ENCODE measurements around the gene PDCD1. TPM values are rescaled to one million over a fixed set of nuclear protein-coding genes. Genes with fewer than 3 reads are reported as not detected.
A peak's percentile ranks its signal among the peaks of the same experiment; 100 is the strongest.

PDCD1 gene
- polyA plus RNA-seq, 1 donor (not counting 4 experiments of a cell fraction or from before 2014, with no cell fraction given), result not detected

DNA sequence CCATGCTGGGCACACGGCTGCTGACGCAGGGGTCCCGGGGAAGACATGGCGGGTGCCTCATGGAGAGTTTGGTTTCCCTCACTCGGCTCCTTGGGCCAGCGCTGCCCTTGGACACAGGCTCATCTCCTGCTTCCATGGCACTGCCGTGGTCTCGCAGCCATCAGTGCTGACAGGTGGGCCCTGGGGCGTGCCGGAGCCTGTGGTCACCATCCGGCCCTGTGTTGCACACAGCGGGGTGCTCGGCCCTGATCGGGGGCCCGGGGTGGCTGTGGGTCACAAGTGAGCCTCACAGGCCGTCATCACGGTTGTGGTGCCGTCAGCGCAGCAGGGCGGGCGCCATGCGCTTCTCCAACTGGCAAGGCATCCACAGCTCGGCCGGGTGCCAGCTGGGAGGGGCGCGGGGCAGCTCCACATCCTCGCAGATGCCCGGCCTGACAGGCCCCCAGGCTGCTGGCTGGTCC is 11.4 kb upstream of the PDCD1 start:
- Histone ChIP-seq H2AFZ (ENCODE audit: control insufficient read depth, low read length) (no peak overlapping the region), H3K27ac (ENCODE audit: control insufficient read depth, insufficient read depth, low read length) (no peak overlapping the region), H3K79me2 (ENCODE audit: control insufficient read depth, insufficient read depth, low read length) (no peaks in the 10 kb centered on the region), H3K9me1 (ENCODE audit: control insufficient read depth, extremely low read depth, insufficient read depth, low read length) (no peaks in the 10 kb centered on the region), H3K27me3 (ENCODE audit: control insufficient read depth, extremely low read depth, insufficient read depth, low read length) (peaks cover 55% of the 10 kb centered on the region), H3K36me3 (ENCODE audit: control insufficient read depth in 2 of 2, extremely low read depth in 1 of 2, insufficient read depth in 2 of 2, low read length in 2 of 2) (no peaks in the 10 kb centered on the region), H4K20me1 (ENCODE audit: control insufficient read depth, extremely low read depth, insufficient read depth, low read length) (peaks cover 4% of the 10 kb centered on the region), H3K9ac (ENCODE audit: control insufficient read depth, extremely low read depth, insufficient read depth, low read length) (no peak overlapping the region), H3K4me1 (ENCODE audit: control insufficient read depth, extremely low read depth, insufficient read depth, low read length) (no peaks in the 10 kb centered on the region), H3K4me2 (ENCODE audit: control insufficient read depth, extremely low read depth, insufficient read depth, low read depth, low read length) (no peak overlapping the region), H3K9me3 (ENCODE audit: control insufficient read depth, low read depth, low read length) (no peaks in the 10 kb centered on the region), H3K4me3 (ENCODE audit: control insufficient read depth in 2 of 3, extremely low read depth in 1 of 3, insufficient read depth in 2 of 3, low read depth in 1 of 3, low read length in 3 of 3) (no peak overlapping the region)
- DNase-seq (ENCODE audit: low read depth, low spot score) (no peak), FAIRE-seq (no peak)
- TF ChIP-seq, protein P1, sequence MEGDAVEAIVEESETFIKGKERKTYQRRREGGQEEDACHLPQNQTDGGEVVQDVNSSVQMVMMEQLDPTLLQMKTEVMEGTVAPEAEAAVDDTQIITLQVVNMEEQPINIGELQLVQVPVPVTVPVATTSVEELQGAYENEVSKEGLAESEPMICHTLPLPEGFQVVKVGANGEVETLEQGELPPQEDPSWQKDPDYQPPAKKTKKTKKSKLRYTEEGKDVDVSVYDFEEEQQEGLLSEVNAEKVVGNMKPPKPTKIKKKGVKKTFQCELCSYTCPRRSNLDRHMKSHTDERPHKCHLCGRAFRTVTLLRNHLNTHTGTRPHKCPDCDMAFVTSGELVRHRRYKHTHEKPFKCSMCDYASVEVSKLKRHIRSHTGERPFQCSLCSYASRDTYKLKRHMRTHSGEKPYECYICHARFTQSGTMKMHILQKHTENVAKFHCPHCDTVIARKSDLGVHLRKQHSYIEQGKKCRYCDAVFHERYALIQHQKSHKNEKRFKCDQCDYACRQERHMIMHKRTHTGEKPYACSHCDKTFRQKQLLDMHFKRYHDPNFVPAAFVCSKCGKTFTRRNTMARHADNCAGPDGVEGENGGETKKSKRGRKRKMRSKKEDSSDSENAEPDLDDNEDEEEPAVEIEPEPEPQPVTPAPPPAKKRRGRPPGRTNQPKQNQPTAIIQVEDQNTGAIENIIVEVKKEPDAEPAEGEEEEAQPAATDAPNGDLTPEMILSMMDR (optimal IDR thresholded peaks at IDR 0.05 in 1 of 3, IDR thresholded peaks at IDR 0.05 in 1 of 3, conservative IDR thresholded peaks at IDR 0.05 in 1 of 3; ENCODE audit: extremely low read depth in 1 of 3, insufficient read depth in 2 of 3, low read length in 3 of 3), result no peak
- no peak for TF ChIP-seq EZH2 (IDR thresholded peaks at IDR 0.05; ENCODE audit: low read length)
- dilution Hi-C loops (cut with MboI; ENCODE audit: extremely low pct_ligation_motif_present, low sequenced_read_pairs), result no loop called here

- no peak within 1 kb of the TSS for H2AFZ ChIP-seq (ENCODE audit: control insufficient read depth, low read length)
- FAIRE-seq (no peak), DNase-seq (ENCODE audit: low read depth, low spot score) (no peak)
- no peak within 1 kb of the TSS for H3K4me3 ChIP-seq (ENCODE audit: control insufficient read depth in 2 of 3, extremely low read depth in 1 of 3, insufficient read depth in 2 of 3, low read depth in 1 of 3, low read length in 3 of 3)
- no peaks in the 10 kb centered on the region for H3K79me2 ChIP-seq (ENCODE audit: control insufficient read depth, insufficient read depth, low read length)
- H3K9me1 ChIP-seq (ENCODE audit: control insufficient read depth, extremely low read depth, insufficient read depth, low read length), result no peaks in the 10 kb centered on the region
- H3K4me1 ChIP-seq (ENCODE audit: control insufficient read depth, extremely low read depth, insufficient read depth, low read length), result no peaks in the 10 kb centered on the region
- no peaks in the 10 kb centered on the region for H3K9me3 ChIP-seq (ENCODE audit: control insufficient read depth, low read depth, low read length)
- H3K27me3 ChIP-seq (ENCODE audit: control insufficient read depth, extremely low read depth, insufficient read depth, low read length), result peaks cover 59% of the 10 kb centered on the region
- no peaks in the 10 kb centered on the region for H3K36me3 ChIP-seq (ENCODE audit: control insufficient read depth in 2 of 2, extremely low read depth in 1 of 2, insufficient read depth in 2 of 2, low read length in 2 of 2)
- dilution Hi-C loops (cut with MboI; ENCODE audit: extremely low pct_ligation_motif_present, low sequenced_read_pairs), result no loop called here
- H4K20me1 ChIP-seq (ENCODE audit: control insufficient read depth, extremely low read depth, insufficient read depth, low read length), result peaks cover 4% of the 10 kb centered on the region
- no peak for TF ChIP-seq EZH2 (IDR thresholded peaks at IDR 0.05; ENCODE audit: low read length)
- TF ChIP-seq, protein P1 (optimal IDR thresholded peaks at IDR 0.05 in 1 of 3, IDR thresholded peaks at IDR 0.05 in 1 of 3, conservative IDR thresholded peaks at IDR 0.05 in 1 of 3; ENCODE audit: extremely low read depth in 1 of 3, insufficient read depth in 2 of 3, low read length in 3 of 3), result no peak
- no peak within 1 kb of the TSS for H3K27ac ChIP-seq (ENCODE audit: control insufficient read depth, insufficient read depth, low read length)
- peak within 1 kb of the TSS; percentile 10 for H3K4me2 ChIP-seq (ENCODE audit: control insufficient read depth, extremely low read depth, insufficient read depth, low read depth, low read length)
- no peak within 1 kb of the TSS for H3K9ac ChIP-seq (ENCODE audit: control insufficient read depth, extremely low read depth, insufficient read depth, low read length)
These were observed 10.6 kb upstream of the PDCD1 start, which contains the start of gene RTP5 for GRCh38 chr2:241869087-241869961. RTP5 (plus strand) TSS chr2:241869729; CDS start chr2:241869757, 28 bp downstream.

Data from keratinocyte (primary cell).